CD1c-positive myeloid dendritic cell (primary cell): ENCODE results near the gene TMEM164.

ENCODE experiments used
- DNase-seq: peaks from one replicate; pipeline ENCODE4 v3.0.0-alpha.2; 2016; ENCODE audit errors: extremely low spot score

TMEM164 gene

DNA sequence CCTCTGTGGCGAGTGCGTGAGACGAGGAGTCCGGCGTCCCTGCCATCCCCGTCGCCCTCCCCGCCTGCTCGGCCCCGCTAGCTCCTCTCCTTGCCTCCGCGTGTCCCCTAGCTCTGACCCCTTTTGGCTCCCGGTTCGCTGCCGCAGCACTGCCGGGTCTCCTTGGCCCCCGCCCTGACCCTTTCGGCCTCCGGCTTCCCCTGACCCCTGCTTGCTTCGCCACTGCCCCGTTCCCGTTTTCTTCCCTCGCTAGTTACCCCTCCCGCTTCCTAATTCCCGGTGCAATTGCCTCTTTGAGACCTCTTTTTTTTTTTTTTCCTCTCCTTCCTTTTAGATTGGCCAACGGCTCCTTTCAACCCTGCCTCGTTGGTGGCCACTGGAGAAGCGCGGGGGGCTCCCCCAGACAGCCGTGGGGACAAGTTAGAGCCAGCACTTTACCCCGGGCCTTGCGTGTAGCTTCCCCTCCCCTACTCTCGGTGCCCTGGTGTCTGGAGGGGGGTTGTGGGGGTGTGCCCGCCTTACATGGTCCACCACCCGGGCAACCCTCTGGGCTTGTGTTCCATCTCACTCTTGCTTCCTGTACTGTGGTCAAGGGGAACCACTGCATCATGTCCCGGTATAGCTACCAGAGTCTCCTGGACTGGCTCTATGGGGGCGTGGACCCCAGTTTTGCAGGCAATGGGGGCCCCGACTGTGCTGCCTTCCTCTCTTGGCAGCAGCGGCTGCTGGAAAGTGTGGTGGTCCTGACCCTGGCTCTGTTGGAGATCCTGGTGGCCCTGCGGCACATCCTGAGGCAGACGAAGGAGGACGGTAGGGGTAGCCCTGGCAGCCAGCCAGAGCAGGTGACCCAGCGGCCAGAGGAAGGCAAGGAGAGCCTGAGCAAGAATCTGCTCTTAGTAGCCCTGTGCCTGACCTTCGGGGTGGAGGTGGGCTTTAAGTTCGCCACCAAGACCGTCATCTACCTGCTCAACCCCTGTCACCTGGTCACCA lies 548 bp downstream of the TMEM164 start:
- peak; percentile 43 for DNase-seq

DNA sequence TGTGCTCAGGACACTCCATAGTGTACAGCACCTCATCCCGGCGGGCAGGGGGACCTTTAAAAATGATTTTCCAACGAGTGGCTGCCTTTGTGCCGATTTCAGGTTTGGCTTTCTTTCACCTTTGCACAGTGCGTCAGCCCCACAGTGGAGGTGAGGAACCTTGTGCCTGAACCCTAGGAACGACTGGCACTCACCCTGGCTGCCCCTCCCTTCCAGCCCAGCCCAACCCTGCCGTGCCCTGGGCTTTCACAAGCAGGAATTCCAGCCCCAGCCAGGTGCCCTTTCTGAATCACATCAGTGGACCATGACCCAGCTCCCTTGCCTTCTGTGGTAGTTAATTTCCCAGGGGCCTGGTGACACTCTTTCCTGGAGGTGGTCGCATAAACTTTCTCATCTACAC lies 1.3 kb downstream of the TMEM164 start:
- no peak for DNase-seq

DNA sequence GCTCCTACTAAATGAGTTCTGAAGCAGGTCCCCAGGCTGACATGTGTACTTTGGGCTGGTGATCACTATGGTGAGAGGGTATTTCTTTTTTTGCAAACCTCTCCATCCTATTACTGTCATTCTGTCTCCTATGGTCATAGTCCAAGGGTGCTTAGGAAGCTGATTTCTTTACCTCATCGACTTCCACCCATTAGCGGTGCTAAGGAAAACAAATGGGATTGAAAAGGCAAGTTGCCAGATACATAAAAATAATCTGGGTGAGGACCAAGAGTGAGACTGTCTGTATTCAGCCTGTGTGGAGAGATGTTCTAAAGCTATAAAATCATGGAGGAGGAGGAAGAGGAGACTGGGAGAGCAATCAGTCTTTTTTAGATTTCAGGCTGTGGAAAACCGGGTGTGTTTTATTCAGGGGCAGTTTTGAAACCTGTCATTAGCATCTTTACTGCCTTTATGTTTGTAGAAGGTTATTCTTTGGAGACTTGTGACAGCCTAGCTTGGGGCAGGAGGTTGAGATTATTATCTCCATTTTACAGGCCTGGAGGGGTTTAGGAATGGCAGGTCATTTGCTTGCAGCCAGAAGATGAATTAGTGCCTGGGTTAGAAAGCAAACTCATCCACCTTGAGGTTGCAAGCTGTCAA lies 1.9 kb downstream of the TMEM164 start:
- no peak for DNase-seq

DNA sequence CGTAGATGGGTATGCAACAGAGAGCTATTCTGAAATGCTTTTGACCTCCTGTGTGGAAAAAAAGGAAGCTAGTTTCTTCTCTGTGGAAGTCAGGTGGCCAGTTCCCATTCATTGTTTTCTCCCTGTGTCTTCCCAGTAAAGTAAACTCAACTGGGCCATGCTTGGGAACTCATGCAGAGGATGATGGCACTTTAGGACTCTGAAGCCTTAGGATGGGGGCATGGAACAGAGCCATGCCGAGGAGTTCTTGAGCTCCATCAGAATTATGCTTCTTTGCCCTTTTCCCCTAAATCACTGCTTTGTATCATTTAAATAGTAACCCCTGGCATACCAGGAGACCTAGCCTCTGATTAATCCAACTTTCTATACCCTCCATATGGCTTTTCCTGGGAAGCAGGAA lies 3.2 kb downstream of the TMEM164 start:
- no peak for DNase-seq

DNA sequence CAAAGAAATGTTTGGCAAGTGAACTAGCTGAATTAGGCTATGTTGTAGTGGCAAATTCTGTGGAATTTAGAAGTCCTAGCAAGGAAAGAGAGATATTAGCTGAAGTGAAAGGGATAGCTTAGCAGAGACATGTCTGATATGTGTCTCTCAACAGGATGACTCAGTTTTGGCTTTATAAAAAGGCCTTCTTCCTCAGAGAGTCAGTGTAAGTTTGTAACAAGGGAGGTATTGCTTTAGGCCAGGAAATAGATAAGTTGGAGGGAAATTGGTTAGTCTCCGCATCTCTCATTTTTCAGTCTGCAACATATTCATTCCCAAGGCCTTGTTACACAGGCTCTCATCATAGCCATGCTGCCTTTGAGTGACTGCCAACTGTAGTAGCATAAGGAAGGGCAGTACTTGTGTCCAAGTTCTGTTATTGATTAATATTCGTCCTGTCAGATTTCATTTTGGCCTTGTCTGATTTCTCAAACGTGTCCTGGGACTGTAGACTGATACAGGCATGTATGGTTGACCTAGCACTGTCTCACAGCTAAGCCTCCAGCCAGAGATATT lies 4.0 kb downstream of the TMEM164 start:
- DNase-seq, result no peak

DNA sequence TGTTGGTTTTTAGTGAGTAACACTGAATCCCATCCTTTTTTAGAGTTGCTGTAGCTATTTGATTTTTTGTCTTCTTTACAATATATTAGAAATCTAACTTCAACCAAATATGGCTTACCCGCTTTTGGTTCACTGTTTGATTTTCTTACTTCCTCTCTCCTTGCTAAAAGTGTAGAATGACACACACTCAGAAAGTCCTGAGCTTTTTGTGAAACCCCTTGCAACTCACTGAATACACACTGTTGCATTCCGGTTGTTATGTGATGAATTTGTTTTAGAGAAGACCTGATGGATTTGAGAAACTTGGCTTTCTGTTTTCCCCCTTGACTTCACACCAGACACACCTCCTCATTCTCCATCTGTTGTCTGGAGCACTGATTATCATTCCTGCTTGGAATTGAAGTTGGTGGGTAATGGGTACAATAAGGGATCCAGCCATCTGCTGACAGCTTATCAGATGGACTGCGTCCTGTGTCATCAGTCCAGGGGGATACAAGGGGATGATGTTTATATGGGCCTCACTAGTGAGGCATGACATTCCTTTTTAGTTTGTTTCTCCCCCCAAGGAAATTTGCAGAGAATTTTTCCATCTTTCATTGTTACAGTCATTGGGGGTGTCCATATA lies 5.2 kb downstream of the TMEM164 start:
- DNase-seq, result no peak

DNA sequence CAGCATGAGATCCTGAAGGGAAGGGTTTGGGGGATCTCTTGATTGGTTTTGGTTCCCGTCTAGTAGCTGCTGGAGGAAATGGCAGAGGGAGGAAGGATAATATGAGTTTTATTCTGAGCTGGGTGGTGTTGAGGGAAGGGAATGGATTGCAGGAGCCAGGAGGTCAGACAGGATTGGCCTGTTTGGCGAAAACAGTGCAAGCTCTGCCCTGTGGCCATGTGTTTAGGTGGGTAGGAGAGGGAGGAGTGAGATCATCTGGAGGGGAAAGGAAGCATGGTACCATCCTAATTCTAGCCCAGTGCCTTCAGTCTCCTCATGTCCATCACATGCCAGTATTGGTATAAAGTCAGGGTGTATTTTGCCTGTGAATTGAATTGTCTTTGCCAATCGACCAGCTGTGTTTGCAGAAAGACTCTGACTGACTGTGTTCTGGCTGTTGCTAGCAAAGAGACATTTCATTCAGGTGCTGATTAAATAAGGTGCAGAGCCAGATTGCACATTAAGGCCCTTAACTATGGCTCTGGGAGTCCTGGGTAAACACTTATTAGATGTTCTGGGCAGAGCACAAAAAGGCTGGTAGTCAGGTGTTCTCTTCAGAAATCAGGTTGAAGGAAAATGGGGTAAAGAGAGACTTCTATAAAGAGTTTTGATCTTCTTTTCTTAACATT lies 10.0 kb downstream of the TMEM164 start:
- no peak for DNase-seq

DNA sequence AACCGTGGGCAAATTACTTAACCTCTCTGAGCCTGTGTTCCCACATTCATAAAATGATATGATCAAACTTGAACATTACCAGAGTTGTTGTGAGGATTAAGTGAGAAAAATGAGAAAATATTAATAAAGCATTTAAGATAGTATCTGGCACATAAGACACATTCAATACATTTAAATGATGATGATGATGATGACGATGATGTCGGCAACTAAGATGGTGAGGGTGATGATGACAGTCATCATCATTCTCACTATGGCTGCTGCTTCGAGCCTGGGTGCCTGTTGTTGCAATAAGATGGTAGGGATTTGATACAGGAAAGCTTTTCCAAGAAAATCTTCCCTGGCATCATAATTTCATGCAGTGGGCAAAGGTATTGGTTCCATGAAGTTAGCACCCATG lies 11.1 kb downstream of the TMEM164 start:
- DNase-seq, result no peak

DNA sequence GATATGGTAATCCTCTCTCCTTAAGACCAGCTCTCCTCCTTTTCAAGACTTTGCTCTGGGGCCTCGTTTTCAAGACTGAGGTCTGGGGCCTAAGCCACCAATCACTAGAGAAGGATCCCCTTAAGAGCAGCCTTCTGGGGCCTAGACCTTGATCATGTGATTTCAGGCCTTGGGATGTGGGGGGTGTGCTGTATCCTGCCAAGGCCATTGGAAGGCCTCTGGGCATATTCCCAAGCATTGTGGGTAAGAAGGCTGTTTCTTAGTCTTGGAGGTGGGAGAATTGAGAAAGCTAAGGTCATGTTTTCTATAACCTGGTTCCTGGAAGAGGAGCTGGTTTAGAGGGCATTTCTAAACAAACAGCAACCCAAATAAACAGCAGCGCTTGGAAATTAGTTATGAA lies 12.1 kb downstream of the TMEM164 start:
- DNase-seq, result no peak

DNA sequence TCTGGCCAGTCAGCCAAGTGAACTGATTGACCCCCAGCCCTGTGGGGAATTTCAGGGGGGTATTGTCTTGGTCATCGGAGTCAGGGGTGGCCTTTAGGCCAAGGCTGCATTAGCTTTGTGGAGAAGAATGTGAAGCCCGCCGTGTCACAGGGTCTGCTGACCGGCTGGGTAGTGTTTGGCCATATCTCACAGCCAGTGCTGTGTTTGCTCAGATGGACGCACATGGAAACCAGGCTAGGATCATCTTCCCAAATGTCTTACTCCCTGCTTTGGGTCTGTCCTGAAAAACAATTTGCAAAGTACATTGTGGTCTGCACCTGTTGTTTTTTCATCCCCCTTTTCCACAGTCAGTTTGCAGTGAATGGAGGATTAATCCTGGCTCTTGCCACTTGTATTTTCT lies 13.0 kb downstream of the TMEM164 start:
- no peak for DNase-seq

DNA sequence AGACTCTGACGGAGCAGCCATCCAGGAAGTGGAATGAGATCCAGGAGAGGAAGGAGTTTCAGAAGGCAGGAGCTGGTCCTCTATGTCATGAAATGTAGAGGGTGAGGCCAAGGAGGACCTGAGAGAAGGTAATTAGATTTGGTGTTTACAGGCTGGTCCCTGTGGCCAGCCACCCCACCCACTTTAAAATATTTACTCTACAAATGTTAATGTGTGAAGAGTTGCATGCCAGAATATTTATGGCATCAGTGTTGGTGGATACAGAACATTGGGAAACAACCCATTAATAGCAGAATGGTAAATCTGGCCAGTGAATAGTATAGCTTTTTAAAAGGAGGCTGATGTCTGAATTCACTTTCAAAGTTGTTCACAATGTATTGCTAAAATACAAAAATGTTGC lies 17.6 kb downstream of the TMEM164 start:
- no peak for DNase-seq

DNA sequence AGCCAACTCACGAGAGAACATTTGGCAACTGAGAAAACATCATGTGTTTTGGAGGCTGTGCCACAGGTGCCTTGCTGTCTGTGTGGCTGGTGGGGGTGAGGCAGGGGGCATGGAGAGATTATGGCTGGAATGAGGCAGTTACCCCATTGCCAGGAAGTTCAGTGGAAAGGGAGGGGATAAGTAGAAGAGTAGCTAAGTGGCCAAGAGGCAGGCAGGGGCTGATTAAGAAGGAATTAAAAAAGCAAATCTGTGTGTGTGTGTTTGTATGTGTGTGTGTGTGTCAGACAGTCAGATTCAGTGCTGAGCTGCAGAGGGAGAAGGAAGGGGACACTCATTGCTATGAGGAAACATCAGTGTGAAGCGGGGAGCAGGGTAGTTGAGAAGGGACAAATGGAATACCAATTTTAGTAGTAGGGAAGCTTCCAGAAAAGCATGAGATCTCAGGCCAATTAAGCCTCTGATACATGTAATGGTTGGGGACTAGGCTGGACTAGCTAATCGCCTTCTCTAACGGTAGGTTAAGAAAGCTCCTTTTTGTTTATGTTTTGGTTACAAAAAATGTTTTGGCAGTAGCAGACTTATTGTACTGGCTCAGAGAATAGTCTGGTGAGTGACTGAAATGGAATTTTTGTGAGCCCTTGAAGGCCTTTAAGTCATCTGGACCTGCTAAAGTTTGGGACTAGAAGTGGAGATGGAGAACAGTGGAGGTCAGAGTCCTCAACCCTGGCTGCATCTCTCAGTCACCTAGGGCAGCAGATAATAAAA lies 18.5 kb downstream of the TMEM164 start:
- DNase-seq, result no peak

DNA sequence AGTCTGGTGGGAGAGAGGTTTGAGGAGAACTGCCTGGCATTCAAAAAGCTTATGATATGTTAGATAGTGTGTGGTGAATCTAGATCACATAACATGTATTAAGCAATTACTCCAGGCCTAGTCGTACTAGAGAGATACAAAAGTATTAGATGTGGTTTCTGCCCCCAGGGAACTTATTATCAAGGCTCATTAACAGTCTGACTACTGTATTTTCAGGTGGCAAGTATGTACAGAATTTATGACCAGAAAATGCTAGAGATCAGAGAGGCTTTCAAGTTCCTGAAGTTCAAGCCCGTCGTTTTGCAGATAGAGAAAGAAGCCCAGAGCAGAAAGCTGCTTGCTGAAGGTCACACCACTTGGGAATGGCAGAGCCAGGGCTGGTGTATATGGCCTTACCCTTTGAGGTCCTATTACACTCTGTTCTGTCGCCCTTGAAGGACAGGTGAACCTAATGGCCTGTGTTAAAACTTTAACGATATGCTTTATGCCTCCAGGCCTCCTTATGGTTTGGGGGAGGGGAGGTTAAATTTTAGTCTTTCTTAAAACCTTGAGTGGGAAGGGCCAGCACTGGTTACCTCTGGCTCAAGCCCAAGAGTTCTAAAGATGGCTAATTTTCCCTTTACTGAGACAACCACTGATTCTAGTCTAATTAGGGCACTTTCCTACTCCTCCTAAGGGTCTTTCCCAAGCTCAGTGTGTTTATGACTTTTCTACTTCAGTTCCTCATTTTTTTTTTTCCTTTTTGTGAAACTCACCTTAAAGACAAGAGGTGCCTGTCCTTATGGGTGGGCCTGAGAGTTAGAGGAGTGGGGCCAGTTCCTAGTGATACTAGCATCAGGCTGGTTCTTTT lies 19.9 kb downstream of the TMEM164 start:
- DNase-seq, result no peak

DNA sequence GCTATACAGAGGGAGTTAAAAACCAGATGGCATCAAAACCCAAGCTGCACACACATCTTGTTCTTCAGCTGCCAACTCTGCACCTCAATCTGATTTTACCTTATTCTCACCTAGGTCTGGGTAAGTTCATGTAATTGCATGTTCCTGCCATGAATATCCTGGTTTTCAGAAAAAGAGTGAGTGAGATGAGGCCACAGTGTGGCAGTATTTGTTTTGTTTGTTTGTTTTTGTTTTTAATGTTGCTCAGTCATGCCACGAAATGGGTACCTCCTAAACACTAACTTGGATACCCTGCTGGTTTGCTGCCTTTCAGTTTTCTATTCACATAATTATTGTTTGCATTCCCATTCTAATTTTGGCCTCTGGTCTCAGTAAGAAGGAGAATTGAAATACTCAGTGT lies 22.5 kb downstream of the TMEM164 start:
- DNase-seq, result no peak

DNA sequence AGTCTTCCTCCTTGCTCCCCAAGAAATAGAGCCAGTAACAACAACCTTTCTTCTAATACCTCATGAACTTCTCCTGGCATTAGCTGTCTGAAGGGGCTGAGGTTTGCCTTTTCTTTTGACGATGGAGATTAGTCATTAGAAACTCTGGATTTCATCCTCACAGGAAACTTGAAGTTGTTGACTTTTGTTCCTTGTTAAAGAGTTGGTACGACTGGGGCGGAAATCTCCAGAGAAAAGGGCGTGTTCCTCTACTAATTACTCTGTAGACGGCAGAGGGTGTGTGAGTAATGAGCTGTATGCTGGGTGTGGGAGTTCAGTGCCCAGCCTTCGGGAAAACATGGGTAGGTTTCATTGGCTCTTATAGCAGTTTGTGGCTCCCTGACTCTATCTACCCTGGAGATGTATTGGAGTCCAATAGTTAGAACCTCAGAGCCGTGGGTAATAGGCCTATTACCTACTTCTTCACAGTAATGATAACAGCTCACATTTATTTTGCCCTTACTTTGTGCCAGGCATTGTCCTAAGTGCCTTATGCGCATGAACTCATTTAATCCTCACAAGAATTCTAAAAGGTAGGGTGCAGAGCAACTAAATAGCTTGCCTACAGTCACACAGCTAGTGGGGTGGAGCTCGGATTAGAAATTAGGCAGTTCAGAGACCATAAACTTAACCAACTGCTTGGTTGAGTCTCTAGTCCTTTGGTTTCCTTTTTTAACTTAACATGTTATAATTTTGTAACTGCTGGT lies 23.4 kb downstream of the TMEM164 start:
- peak; percentile 77 for DNase-seq

DNA sequence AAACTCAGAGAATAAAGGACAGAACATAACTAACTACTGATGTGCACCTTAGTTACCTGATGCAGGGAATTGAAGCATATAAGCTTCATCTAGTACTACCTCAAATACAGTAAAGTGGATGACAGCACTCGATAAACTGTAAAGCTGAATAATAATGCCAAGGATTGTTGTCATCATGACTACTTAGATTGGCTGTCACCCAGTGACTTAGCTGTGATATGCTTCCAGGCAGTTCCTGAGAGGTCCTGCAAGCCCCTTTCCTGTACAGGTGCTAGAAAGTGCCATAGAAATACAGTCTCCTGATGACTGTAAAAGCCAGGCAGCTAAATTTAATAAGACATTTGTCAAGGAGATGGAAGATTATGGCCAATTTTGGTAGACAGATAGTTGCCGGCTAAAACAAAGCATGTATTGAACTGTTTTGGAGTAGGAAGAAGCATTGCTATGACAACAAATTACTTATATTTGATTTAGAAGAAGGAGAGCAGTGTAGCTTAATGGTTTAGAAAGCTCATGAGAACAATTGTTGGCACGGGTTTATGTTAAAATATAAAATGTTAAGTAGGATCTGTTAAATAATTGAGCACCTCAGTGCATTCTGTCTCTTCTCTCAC lies 29.7 kb downstream of the TMEM164 start:
- no peak for DNase-seq

DNA sequence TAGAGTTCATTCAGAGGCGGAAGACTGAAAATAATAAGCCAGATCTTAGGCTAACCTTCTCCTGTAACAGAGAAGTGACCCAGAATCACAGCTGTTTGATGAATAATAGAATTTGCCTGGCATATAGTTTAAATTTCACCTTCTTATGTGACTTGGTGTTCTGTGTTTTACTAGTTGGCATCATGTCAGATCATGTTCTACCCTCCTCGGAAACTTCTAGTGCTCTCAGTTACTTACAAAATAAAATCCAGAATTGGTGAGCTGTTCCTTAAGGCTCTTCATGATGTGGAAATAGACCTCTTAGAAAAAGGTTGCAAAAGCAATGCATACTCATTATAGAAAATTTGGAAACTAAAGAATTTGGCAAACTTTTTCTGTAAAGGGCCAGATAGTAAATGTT lies 31.1 kb downstream of the TMEM164 start:
- DNase-seq, result no peak

DNA sequence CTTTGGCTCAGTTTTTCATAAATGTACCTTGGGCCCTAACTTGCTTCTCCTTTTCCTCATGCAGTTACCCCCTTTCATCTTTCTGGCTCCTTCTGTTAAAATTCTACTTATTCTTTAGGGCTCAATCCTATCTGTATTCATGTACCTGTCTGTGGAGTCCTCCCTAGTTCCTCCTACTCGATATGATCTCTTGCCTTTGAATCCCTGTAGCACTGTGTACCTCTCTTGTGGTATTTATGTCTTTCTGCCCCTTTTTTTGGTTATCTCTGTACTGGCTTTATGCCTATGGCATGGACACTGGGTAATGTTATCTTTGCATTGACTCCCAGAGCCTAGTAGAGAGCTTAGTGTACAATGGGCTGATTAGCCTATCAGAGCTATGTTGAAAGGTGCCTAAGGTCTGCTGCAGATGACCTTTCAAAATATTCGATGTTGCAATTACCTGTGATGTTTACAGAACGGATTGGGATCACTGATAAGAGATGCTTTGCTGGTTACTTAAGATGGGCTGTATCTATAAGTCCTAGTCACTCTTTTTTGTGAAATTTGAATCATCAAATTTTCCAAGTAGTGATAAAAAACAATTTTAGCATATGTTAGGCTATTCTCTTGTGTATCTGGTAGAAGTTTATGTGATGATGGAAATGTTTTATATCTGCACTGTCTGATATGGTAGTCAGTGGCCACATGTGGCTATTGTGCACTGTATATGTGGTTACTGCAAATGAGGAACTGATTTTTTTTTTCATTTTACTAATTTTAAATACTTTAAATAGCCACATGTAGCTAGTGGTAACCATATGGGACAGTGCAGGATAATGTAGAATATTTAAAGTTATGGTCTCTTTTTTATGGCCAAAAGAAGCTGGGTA lies 33.5 kb downstream of the TMEM164 start:
- no peak for DNase-seq
